Astrocyte of the cerebellum (primary cell): Measurements from ENCODE around the gene TTC1.

ENCODE experiments used
- DNase-seq: peaks from one replicate; pipeline ENCODE4 v3.0.0-alpha.2; 2011; ENCODE audit warnings: low read depth
- H3K4me3 ChIP-seq: 2 replicates; pipeline ENCODE4 v1.5.1; 2011; ENCODE audit warnings: mild to moderate bottlenecking, low read depth, low read length, moderate library complexity
- in situ Hi-C: cut with HindIII; loops from 2 replicates; pipeline ENCODE4 v1.10.0; 2017; ENCODE audit warnings: low sequenced_read_pairs
- TF ChIP-seq, protein P1 (sequence below): IDR thresholded peaks from 2 replicates; pipeline ENCODE4 v1.5.1; 2012; ENCODE audit warnings: low read length, low read depth, moderate library complexity, mild to moderate bottlenecking; ENCODE audit errors: missing control alignments

Gene TTC1

DNA sequence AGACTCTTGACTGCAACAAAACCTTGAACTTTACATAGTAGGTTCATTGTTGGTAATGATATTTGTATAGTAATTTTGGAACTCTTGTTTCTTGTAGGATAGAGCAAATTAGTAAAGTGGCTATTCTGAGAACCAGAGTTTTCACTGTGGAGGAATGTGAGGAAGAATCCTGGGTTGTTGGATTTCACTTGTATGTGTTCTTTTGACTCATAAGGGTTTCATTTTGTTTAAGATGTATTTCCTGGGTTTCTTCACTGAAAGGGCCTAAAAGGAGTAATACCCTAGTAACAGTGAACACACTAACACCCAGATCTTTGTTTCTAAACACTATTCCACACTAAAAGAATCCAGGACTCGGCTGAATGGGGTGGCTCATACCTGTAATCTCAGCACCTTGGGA, 20.1 kb downstream of the TTC1 start:
- no peak for DNase-seq
- TF ChIP-seq, protein P1, sequence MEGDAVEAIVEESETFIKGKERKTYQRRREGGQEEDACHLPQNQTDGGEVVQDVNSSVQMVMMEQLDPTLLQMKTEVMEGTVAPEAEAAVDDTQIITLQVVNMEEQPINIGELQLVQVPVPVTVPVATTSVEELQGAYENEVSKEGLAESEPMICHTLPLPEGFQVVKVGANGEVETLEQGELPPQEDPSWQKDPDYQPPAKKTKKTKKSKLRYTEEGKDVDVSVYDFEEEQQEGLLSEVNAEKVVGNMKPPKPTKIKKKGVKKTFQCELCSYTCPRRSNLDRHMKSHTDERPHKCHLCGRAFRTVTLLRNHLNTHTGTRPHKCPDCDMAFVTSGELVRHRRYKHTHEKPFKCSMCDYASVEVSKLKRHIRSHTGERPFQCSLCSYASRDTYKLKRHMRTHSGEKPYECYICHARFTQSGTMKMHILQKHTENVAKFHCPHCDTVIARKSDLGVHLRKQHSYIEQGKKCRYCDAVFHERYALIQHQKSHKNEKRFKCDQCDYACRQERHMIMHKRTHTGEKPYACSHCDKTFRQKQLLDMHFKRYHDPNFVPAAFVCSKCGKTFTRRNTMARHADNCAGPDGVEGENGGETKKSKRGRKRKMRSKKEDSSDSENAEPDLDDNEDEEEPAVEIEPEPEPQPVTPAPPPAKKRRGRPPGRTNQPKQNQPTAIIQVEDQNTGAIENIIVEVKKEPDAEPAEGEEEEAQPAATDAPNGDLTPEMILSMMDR, result no peak
- no peak overlapping the region for H3K4me3 ChIP-seq
- in situ Hi-C loops, result no loop called here

DNA sequence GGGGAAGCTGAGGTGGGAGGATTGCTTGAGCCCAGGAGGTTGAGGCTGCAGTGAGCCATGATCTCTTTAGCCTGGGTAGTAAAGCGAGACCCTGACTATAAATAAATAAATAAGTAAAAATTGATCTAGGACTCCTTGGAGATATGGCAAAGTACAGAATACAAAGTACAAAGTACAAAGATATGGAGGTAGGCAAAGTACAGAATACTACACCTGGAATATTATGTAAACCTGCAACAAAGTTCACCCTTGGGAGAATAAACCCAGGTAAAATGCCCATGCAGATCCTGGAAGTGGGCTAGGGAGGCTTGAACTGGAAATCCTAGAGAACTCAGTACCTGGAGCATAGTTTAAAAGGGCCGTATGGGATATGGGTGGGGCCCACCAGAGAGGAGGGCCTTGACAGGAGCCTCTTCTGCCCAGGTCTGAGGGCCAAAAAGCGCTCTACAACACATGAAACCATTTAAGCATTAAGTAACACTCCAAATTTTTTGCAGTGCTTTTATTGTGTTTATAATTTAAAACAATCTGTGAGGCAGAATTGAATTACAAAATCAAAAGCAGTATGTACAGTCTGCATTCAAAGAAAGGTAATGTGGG, 20.7 kb downstream of the TTC1 start:
- TF ChIP-seq, protein P1, result no peak
- in situ Hi-C loops, result no loop called here
- no peak overlapping the region for H3K4me3 ChIP-seq
- no peak for DNase-seq

DNA sequence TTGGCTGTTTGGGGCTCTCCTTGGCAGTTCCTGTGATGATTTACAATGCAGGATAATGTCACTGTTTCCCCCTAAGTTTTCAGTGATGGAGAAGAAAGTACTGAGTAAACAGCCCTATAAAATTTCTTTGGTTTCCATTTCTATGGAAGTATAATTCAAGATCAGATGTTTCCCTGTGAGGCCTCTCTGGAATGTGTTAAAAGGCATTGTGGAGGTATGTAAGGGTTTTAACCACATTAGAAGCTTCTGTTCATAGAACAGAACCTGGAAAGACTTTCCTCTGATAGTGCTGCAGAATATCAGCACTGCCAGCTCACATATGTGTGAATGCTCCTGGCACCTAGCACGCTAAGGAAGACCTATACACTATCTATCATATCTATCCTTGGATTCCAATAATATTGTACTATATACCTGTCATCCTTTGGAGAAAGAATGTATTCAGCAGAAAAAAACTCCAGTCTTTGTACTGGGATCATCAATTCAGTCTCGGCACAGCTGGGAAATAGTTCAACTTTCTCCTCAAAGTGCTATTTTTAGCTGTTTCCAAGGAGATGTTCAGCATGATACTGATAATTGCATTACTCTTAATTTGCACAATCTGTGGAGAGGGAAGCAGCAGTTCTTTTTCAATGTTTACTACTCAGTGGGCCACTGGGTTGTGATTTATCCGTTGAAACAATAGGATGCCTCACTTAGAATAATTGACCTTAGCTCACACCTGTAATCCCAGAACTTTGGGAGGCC, 21.9 kb downstream of the TTC1 start:
- TF ChIP-seq, protein P1, result no peak
- no peak overlapping the region for H3K4me3 ChIP-seq
- DNase-seq, result peak; percentile 45
- in situ Hi-C loops, result no loop called here

DNA sequence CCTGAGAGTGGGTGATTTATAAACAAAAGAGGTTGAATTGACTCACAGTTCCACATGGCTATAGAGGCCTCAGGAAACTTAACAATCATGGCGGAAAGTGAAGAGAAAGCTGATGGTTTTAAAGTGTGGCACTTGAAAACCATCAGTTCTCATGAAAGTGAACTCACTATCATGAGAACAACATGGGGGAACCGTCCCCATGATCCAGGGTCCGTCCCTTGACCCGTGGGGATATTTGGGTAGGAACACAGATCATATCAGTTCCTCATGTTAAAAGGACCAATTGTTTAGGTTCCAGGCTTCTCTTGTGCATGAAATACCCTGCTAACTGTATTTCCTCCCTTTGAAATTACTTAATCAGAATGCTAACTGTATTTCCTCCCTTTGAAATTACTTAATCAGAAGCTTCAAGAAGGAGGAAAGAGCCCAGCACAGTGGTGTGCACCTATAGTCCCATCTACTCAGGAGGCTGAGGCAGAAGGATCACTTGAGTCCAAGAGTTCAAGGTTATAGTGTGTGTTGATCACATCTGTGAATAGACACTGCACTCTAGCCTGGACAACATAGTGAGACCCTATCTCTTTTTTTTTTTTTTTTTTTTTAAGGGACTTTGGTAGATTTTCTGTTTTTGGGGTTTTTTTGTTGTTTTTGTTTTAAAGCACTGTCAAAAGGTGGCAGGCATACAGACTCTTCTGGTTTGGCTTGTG, 24.8 kb downstream of the TTC1 start:
- TF ChIP-seq, protein P1, result no peak
- in situ Hi-C loops, result no loop called here
- DNase-seq, result no peak
- no peak overlapping the region for H3K4me3 ChIP-seq

DNA sequence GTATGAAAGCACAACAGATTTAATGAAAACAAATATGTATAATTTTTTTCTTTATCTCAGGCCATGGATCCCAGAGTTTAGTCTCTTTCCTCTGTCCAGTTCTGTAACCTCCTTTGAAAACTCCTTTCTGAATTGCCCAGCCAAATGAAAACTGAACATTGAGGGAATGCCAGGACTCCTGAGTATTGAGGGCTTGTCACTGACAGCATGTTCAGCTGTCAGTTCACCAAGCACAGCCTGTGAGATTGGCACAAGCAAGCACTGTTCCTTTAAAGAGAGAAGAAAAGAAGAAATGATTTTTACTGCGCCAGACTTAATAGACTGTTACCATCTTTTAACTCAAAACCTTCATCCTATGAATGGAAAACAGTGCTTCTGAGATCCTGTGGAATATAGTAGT, 27.3 kb downstream of the TTC1 start:
- TF ChIP-seq, protein P1, result no peak
- DNase-seq, result no peak
- in situ Hi-C loops, result no loop called here
- H3K4me3 ChIP-seq, result no peak overlapping the region

DNA sequence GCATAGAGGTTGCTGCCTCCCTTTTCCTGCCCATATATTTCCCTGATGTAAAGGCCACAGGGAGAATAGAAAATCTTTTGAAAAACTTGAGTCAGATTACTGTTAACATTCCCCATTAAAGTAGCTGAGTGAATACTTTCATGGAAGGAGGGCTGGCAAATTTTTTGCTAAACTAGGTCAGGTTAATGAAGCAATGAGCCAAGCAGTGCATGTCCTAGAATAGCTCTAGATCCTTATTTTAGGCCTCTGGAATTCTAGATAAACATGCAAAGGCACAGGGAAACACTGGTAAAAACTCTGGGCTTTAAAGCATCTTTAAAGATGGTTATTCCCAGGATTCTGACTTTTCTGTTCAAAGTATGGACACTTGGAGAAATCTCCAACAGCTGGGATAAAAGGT, 27.9 kb downstream of the TTC1 start:
- TF ChIP-seq, protein P1, result no peak
- no peak overlapping the region for H3K4me3 ChIP-seq
- in situ Hi-C loops, result no loop called here
- DNase-seq, result no peak
